ENCODE measurements around the gene STYXL2. TPM values are rescaled to one million over a fixed set of nuclear protein-coding genes. Genes with fewer than 3 reads are reported as not detected.

STYXL2 gene
- total and polyA plus RNA-seq, 2 of the 4 experiments (the other 2 are of a cell fraction): not detected

GRCh38 chr1:167099851-167100250, 6.0 kb downstream of the STYXL2 start:
- Histone ChIP-seq H3K27me3 (ENCODE audit: control insufficient read depth, insufficient read depth, low read length) (0 out of 2 replicates have a peak, but pooled peaks cover 1% of the 10 kb centered on the region), H2BK5ac (ENCODE audit: low read depth, low read length, poor library complexity, severe bottlenecking) (no peak overlapping the region), H3K23ac (ENCODE audit: low read depth, low read length) (no peak overlapping the region), H3K79me1 (ENCODE audit: low read depth in 1 of 2, low read length in 2 of 2) (no peaks in the 10 kb centered on the region), H2BK15ac (ENCODE audit: low read depth, low read length) (no peak overlapping the region), H3K9me1 (ENCODE audit: insufficient read depth, low read length) (no peaks in the 10 kb centered on the region), H3K4ac (ENCODE audit: low read depth, low read length) (no peak overlapping the region), H3K36me3 (ENCODE audit: control insufficient read depth, insufficient read depth, low read length) (no peaks in the 10 kb centered on the region), H3K4me2 (ENCODE audit: low read depth, low read length) (no peak overlapping the region), H3K14ac (replicated peaks; ENCODE audit: low read depth, low read length) (no peak overlapping the region), H2BK20ac (ENCODE audit: low read depth, low read length) (no peak overlapping the region), H2AFZ (replicated peaks; ENCODE audit: low read length, poor library complexity) (no peak overlapping the region), H3K18ac (ENCODE audit: low read depth, low read length) (no peak overlapping the region), H3K4me3 (ENCODE audit: insufficient read depth, low read depth, low read length) (no peak overlapping the region), H4K20me1 (ENCODE audit: insufficient read depth, low read length) (no peaks in the 10 kb centered on the region), H3K56ac (ENCODE audit: extremely low read depth, insufficient read depth, low read length) (no peak overlapping the region), H3K27ac (ENCODE audit: insufficient read depth, low read length) (no peak overlapping the region), H2BK120ac (ENCODE audit: low read depth, low read length) (no peak overlapping the region), H3K9me3 (ENCODE audit: control insufficient read depth, insufficient read depth, low read length) (no peaks in the 10 kb centered on the region), H3K4me1 (ENCODE audit: control insufficient read depth, insufficient read depth, low read length) (no peaks in the 10 kb centered on the region), H2AK5ac (ENCODE audit: low read depth, low read length) (no peak overlapping the region), H4K91ac (ENCODE audit: insufficient read depth, low read depth, low read length) (no peak overlapping the region), H4K5ac (ENCODE audit: low read depth, low read length) (no peak overlapping the region), H3K9ac (ENCODE audit: low read depth, low read length) (no peak overlapping the region), H4K8ac (ENCODE audit: low read depth in 2 of 2, low read length in 2 of 2) (no peak overlapping the region), H2AK9ac (replicated peaks; ENCODE audit: low read depth, low read length, poor library complexity) (no peak overlapping the region)
- intact Hi-C loops (cut with micrococcal nuclease): no loop called here
- DNase-seq (no peak), ATAC-seq (ENCODE audit: low read depth) (no peak)
- in situ Hi-C loops (cut with MboI; ENCODE audit: low sequenced_read_pairs): no loop called here
- CTCF ChIA-PET: no interaction called here
- POLR2A ChIA-PET (ENCODE audit: unreplicated experiment): no interaction called here
- TF ChIP-seq POLR2A (IDR thresholded peaks at IDR 0.05; ENCODE audit: low read depth, low read length) (no peak), FOS (IDR thresholded peaks at IDR 0.05; ENCODE audit: low read depth, low read length) (no peak), NFE2L2 (IDR thresholded peaks at IDR 0.05; ENCODE audit: low read depth, low read length) (no peak), CEBPB (IDR thresholded peaks at IDR 0.05; ENCODE audit: low read depth, low read length) (no peak), RAD21 (IDR thresholded peaks at IDR 0.05; ENCODE audit: low read length) (no peak), BHLHE40 (IDR thresholded peaks at IDR 0.05; ENCODE audit: low read depth, low read length) (no peak)
- TF ChIP-seq, protein P1, sequence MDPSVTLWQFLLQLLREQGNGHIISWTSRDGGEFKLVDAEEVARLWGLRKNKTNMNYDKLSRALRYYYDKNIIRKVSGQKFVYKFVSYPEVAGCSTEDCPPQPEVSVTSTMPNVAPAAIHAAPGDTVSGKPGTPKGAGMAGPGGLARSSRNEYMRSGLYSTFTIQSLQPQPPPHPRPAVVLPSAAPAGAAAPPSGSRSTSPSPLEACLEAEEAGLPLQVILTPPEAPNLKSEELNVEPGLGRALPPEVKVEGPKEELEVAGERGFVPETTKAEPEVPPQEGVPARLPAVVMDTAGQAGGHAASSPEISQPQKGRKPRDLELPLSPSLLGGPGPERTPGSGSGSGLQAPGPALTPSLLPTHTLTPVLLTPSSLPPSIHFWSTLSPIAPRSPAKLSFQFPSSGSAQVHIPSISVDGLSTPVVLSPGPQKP (IDR thresholded peaks at IDR 0.05; ENCODE audit: borderline replicate concordance, low read depth, low read length): no peak
- TF ChIP-seq, protein P2, sequence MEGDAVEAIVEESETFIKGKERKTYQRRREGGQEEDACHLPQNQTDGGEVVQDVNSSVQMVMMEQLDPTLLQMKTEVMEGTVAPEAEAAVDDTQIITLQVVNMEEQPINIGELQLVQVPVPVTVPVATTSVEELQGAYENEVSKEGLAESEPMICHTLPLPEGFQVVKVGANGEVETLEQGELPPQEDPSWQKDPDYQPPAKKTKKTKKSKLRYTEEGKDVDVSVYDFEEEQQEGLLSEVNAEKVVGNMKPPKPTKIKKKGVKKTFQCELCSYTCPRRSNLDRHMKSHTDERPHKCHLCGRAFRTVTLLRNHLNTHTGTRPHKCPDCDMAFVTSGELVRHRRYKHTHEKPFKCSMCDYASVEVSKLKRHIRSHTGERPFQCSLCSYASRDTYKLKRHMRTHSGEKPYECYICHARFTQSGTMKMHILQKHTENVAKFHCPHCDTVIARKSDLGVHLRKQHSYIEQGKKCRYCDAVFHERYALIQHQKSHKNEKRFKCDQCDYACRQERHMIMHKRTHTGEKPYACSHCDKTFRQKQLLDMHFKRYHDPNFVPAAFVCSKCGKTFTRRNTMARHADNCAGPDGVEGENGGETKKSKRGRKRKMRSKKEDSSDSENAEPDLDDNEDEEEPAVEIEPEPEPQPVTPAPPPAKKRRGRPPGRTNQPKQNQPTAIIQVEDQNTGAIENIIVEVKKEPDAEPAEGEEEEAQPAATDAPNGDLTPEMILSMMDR (conservative IDR thresholded peaks at IDR 0.05; ENCODE audit: low read depth, low read length): no peak
- dilution Hi-C loops (cut with HindIII; ENCODE audit: low sequenced_read_pairs, unreplicated experiment): no loop called here
- whole genome bisulfite sequencing, 2 experiments (ENCODE audit: extremely low coverage in 2 of 2, insufficient read length in 1 of 2): 0% methylated on average over 1 of the region's 1 CpG; no CpG with 5 or more reads in 1 of the 2 experiments
- no TSS peak for BruUV-seq (replicated peaks)

All from IMR-90 (cell line).